H1 (cell line): Measurements from ENCODE around the gene DLG5. TPM values are rescaled to one million over a fixed set of nuclear protein-coding genes. Genes with fewer than 3 reads are reported as not detected.

Experiments used
- CHD1 ChIP-seq: IDR thresholded peaks from 2 replicates; pipeline ENCODE4 v1.6.1; 2012; ENCODE audit warnings: low read depth, low read length, improper control_type of control experiment
- CHD2 ChIP-seq: IDR thresholded peaks from 2 replicates; pipeline ENCODE4 v1.6.1; 2012; ENCODE audit warnings: low read length, improper control_type of control experiment
- MAX ChIP-seq: IDR thresholded peaks from 2 replicates; pipeline ENCODE4 v1.6.1; 2012; ENCODE audit warnings: inconsistent platforms
- NRF1 ChIP-seq: IDR thresholded peaks from 2 replicates; pipeline ENCODE4 v1.6.1; 2011; ENCODE audit warnings: mild to moderate bottlenecking, low read depth, low read length, improper control_type of control experiment
- POU5F1 ChIP-seq: IDR thresholded peaks from 2 replicates; pipeline ENCODE4 v1.6.1; 2011; ENCODE audit warnings: low read depth, mild to moderate bottlenecking, low read length, moderate library complexity
- SIRT6 ChIP-seq: IDR thresholded peaks from one replicate; pipeline ENCODE4 v1.7.1; 2012; ENCODE audit warnings: low read length, inconsistent platforms
- polyA plus RNA-seq, 7 experiments: library from polyadenylated mRNA; depleted of rRNA in 3 of 7; stranded (reverse) in 5 of 7; unstranded in 2 of 7; fragments of >200 nt in 5 of 7; fragments of 200-250 nt in 2 of 7; gene quantifications; 1 replicate in 5 of 7; 2 replicates in 1 of 7; 4 replicates in 1 of 7; pipeline versions ENCODE4 v1.2.1 to v1.2.3, GENCODE V29; 2011 to 2013; ENCODE audit warnings: missing spikeins in 2 of 7, mixed read lengths in 2 of 7
- total RNA-seq: library from RNA; stranded (reverse); fragmentation: NEBNext Ultra II Directional; extraction: Animal tissue kit (Norgen Biotek cat#: 25700); gene quantifications from 2 replicates; pipeline ENCODE4 v1.2.1, GENCODE V29; 2021
- TF ChIP-seq, protein P1 (sequence below), 3 experiments: IDR thresholded peaks; 1 replicate in 2 of 3; 2 replicates in 1 of 3; pipeline versions ENCODE4 v1.5.1 to v1.6.1; 2011; ENCODE audit warnings: low read length in 3 of 3, mild to moderate bottlenecking in 3 of 3, inconsistent platforms in 2 of 3, low read depth in 1 of 3, moderate library complexity in 1 of 3; ENCODE audit not compliant: insufficient read depth in 1 of 3; ENCODE audit errors: control extremely low read depth in 1 of 3

Gene DLG5
- total and polyA plus RNA-seq, 2 of the 8 experiments (the other 6 are each of a cell fraction or from before 2014, with no cell fraction given) = 15.6 to 71.4 TPM

GRCh38 chr10:77799352-77799751 is 127.2 kb downstream of the DLG5 start (continued):
- TF ChIP-seq, protein P1, sequence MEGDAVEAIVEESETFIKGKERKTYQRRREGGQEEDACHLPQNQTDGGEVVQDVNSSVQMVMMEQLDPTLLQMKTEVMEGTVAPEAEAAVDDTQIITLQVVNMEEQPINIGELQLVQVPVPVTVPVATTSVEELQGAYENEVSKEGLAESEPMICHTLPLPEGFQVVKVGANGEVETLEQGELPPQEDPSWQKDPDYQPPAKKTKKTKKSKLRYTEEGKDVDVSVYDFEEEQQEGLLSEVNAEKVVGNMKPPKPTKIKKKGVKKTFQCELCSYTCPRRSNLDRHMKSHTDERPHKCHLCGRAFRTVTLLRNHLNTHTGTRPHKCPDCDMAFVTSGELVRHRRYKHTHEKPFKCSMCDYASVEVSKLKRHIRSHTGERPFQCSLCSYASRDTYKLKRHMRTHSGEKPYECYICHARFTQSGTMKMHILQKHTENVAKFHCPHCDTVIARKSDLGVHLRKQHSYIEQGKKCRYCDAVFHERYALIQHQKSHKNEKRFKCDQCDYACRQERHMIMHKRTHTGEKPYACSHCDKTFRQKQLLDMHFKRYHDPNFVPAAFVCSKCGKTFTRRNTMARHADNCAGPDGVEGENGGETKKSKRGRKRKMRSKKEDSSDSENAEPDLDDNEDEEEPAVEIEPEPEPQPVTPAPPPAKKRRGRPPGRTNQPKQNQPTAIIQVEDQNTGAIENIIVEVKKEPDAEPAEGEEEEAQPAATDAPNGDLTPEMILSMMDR (IDR thresholded peaks at IDR 0.05; ENCODE audit: control extremely low read depth in 1 of 3, insufficient read depth in 1 of 3, low read depth in 1 of 3, low read length in 3 of 3) = no peak
- no peak for TF ChIP-seq SIRT6
- no peak for TF ChIP-seq MAX
- no peak for TF ChIP-seq CHD1
- TF ChIP-seq NRF1 = no peak
- no peak for TF ChIP-seq POU5F1
- no peak for TF ChIP-seq CHD2
